Kidney epithelial cell (primary cell): Measurements from ENCODE around the gene CRHR1. TPM values are rescaled to one million over a fixed set of nuclear protein-coding genes. Genes with fewer than 3 reads are reported as not detected.

ENCODE experiments used
- DNase-seq: peaks from one replicate; pipeline ENCODE4 v3.0.0-alpha.2; 2010; ENCODE audit warnings: low read depth
- H3K27me3 ChIP-seq: 2 replicates; pipeline ENCODE4 v1.6.0; 2011; ENCODE audit warnings: low read length; ENCODE audit not compliant: control insufficient read depth, insufficient read depth
- H3K36me3 ChIP-seq: 2 replicates; pipeline ENCODE4 v1.5.1; 2011; ENCODE audit warnings: low read length; ENCODE audit not compliant: control insufficient read depth, insufficient read depth
- H3K4me3 ChIP-seq: 2 replicates; pipeline ENCODE4 v1.5.1; 2011; ENCODE audit warnings: low read depth, mild to moderate bottlenecking, control low read depth, low read length
- CTCF ChIP-seq: IDR thresholded peaks from 2 replicates; pipeline ENCODE4 v1.5.1; 2011; ENCODE audit warnings: mild to moderate bottlenecking, moderate library complexity, low read length, control low read depth, inconsistent platforms; ENCODE audit not compliant: insufficient read depth, poor library complexity, severe bottlenecking
- total RNA-seq: library from RNA; depleted of rRNA; stranded (reverse); fragments of >200 nt; gene quantifications from 2 replicates; pipeline ENCODE4 v1.2.3, GENCODE V29; 2015

CRHR1 gene
- total RNA-seq, 1 donor from 2014 or later = not detected

GRCh38 chr17:45823598-45823997 lies 39.5 kb downstream of the CRHR1 start:
- TF ChIP-seq CTCF = no peak
- DNase-seq = no peak
- Histone ChIP-seq H3K27me3 (peaks cover 8% of the 10 kb centered on the region), H3K36me3 (no peaks in the 10 kb centered on the region), H3K4me3 (no peak overlapping the region)

- Histone ChIP-seq H3K4me3 (no peak overlapping the region), H3K36me3 (no peaks in the 10 kb centered on the region), H3K27me3 (peaks cover 10% of the 10 kb centered on the region)
- no peak for TF ChIP-seq CTCF
- no peak for DNase-seq
Observed at GRCh38 chr17:45824475-45824874, 40.4 kb downstream of the CRHR1 start.

- no peak for DNase-seq
- no peaks in the 10 kb centered on the region for H3K36me3 ChIP-seq
- no peak for TF ChIP-seq CTCF
- H3K27me3 ChIP-seq = peaks cover 14% of the 10 kb centered on the region
- H3K4me3 ChIP-seq = no peak overlapping the region
Observed at GRCh38 chr17:45824901-45825492, 40.9 kb downstream of the CRHR1 start.

- no peak for DNase-seq
- Histone ChIP-seq H3K36me3 (no peaks in the 10 kb centered on the region), H3K4me3 (no peak overlapping the region), H3K27me3 (peaks cover 19% of the 10 kb centered on the region)
- no peak for TF ChIP-seq CTCF
Observed at GRCh38 chr17:45825792-45826191, 41.7 kb downstream of the CRHR1 start.

GRCh38 chr17:45826919-45827588 lies 42.9 kb downstream of the CRHR1 start:
- no peak for DNase-seq
- no peak for TF ChIP-seq CTCF
- H3K36me3 ChIP-seq = no peaks in the 10 kb centered on the region
- H3K4me3 ChIP-seq = no peak overlapping the region
- peaks cover 20% of the 10 kb centered on the region for H3K27me3 ChIP-seq

GRCh38 chr17:45828171-45828570 lies 44.1 kb downstream of the CRHR1 start:
- H3K4me3 ChIP-seq = no peak overlapping the region
- TF ChIP-seq CTCF = no peak
- no peak for DNase-seq
- H3K36me3 ChIP-seq = no peaks in the 10 kb centered on the region
- peaks cover 24% of the 10 kb centered on the region for H3K27me3 ChIP-seq
